SHP77 (cell line): ENCODE measurements around the gene HCRTR1.

Experiments
- DNase-seq, 2 experiments: peaks; one replicate each; lab custom pipeline; 2025; lab: John Stamatoyannopoulos, UW

HCRTR1 gene

GRCh38 chr1:31617218-31617915, at the start of gene HCRTR1:
HCRTR1 (plus strand) TSS chr1:31617689; CDS start chr1:31619193, 1,504 bp downstream.
- DNase-seq: no peak

- DNase-seq: no peak
Observed at GRCh38 chr1:31567956-31568570, 49.4 kb upstream of the HCRTR1 start.

- DNase-seq: no peak
Observed at GRCh38 chr1:31568895-31569595, 48.4 kb upstream of the HCRTR1 start.

GRCh38 chr1:31569596-31570173, 47.8 kb upstream of the HCRTR1 start:
- no peak for DNase-seq

GRCh38 chr1:31570228-31570627, 47.3 kb upstream of the HCRTR1 start:
- DNase-seq: no peak

GRCh38 chr1:31570906-31571305, 46.6 kb upstream of the HCRTR1 start:
- DNase-seq: no peak

GRCh38 chr1:31571340-31572295, 45.9 kb upstream of the HCRTR1 start:
- DNase-seq: no peak

GRCh38 chr1:31572323-31573104, 45.0 kb upstream of the HCRTR1 start:
- no peak for DNase-seq

GRCh38 chr1:31573261-31573660, 44.2 kb upstream of the HCRTR1 start:
- DNase-seq: no peak

GRCh38 chr1:31574749-31575368, 42.6 kb upstream of the HCRTR1 start:
- no peak for DNase-seq

GRCh38 chr1:31575369-31576140, 41.9 kb upstream of the HCRTR1 start:
- DNase-seq: no peak

- DNase-seq: no peak
Observed at GRCh38 chr1:31576201-31576669, 41.3 kb upstream of the HCRTR1 start, which contains the start of gene TINAGL1. TINAGL1 (plus strand) TSS chr1:31576515; CDS start chr1:31577149, 634 bp downstream.

GRCh38 chr1:31576743-31577455, 40.6 kb upstream of the HCRTR1 start:
- no peak for DNase-seq

- no peak for DNase-seq
Observed at GRCh38 chr1:31577515-31578192, 39.8 kb upstream of the HCRTR1 start.

- DNase-seq: no peak
Observed at GRCh38 chr1:31579374-31579773, 38.1 kb upstream of the HCRTR1 start.

- no peak for DNase-seq
Observed at GRCh38 chr1:31580513-31580870, 37.0 kb upstream of the HCRTR1 start.

GRCh38 chr1:31580891-31581603, 36.4 kb upstream of the HCRTR1 start:
- DNase-seq: no peak
